ENCODE measurements around the gene SLC44A3. TPM values are rescaled to one million over a fixed set of nuclear protein-coding genes. Genes with fewer than 3 reads are reported as not detected.

The SLC44A3 gene
- polyA plus RNA-seq, 1 donor from 2014 or later = not detected

- peaks cover 5% of the 10 kb centered on the region for H3K36me3 ChIP-seq (ENCODE audit: insufficient read depth, low read length)
Observed at GRCh38 chr1:94899756-94900155, 79.6 kb downstream of the SLC44A3 start.

GRCh38 chr1:94901841-94902240 lies 81.7 kb downstream of the SLC44A3 start:
- Histone ChIP-seq H3K4me3 (ENCODE audit: low read length) (no peak overlapping the region), H3K9ac (ENCODE audit: low read length) (no peak overlapping the region), H3K36me3 (ENCODE audit: insufficient read depth, low read length) (peaks cover 5% of the 10 kb centered on the region), H3K27me3 (ENCODE audit: insufficient read depth, low read depth, low read length) (no peaks in the 10 kb centered on the region), H4K20me1 (ENCODE audit: insufficient read depth) (no peaks in the 10 kb centered on the region), H3F3A (ENCODE audit: insufficient read depth, low read length, poor library complexity, severe bottlenecking) (no peaks in the 10 kb centered on the region), H3K79me2 (replicated peaks; ENCODE audit: insufficient read depth, low read length) (peaks cover 25% of the 10 kb centered on the region), H3K4me2 (ENCODE audit: low read length) (no peak overlapping the region), H3K9me2 (ENCODE audit: insufficient read depth, low read length) (no peaks in the 10 kb centered on the region), H3K9me3 (ENCODE audit: low read length) (no peaks in the 10 kb centered on the region), H2AFZ (ENCODE audit: low read depth, low read length) (no peak overlapping the region), H3K27ac (ENCODE audit: low read length) (no peak overlapping the region)
- TF ChIP-seq EZH2 (IDR thresholded peaks at IDR 0.05; ENCODE audit: borderline replicate concordance, insufficient read depth, low read length, poor library complexity, severe bottlenecking) (no peak), SMC3 (conservative IDR thresholded peaks at IDR 0.05; ENCODE audit: poor library complexity) (no peak), MXI1 (conservative IDR thresholded peaks at IDR 0.05; ENCODE audit: poor library complexity, severe bottlenecking) (no peak), REST (IDR thresholded peaks at IDR 0.05; ENCODE audit: borderline replicate concordance) (no peak), EP300 (conservative IDR thresholded peaks at IDR 0.05; ENCODE audit: poor library complexity, severe bottlenecking) (no peak), RAD21 (conservative IDR thresholded peaks at IDR 0.05) (no peak), TAF1 (IDR thresholded peaks at IDR 0.05; ENCODE audit: low read depth) (no peak)

More at GRCh38 chr1:94899756-94900155, 79.6 kb downstream of the SLC44A3 start:
- H3K4me2 ChIP-seq (ENCODE audit: low read length) = no peak overlapping the region
- H2AFZ ChIP-seq (ENCODE audit: low read depth, low read length) = no peak overlapping the region
- H3K9me2 ChIP-seq (ENCODE audit: insufficient read depth, low read length) = no peaks in the 10 kb centered on the region
- no peak overlapping the region for H3K9ac ChIP-seq (ENCODE audit: low read length)
- no peaks in the 10 kb centered on the region for H4K20me1 ChIP-seq (ENCODE audit: insufficient read depth)
- H3F3A ChIP-seq (ENCODE audit: insufficient read depth, low read length, poor library complexity, severe bottlenecking) = no peaks in the 10 kb centered on the region
- H3K27me3 ChIP-seq (ENCODE audit: insufficient read depth, low read depth, low read length) = no peaks in the 10 kb centered on the region
- no peak for TF ChIP-seq POLR2AphosphoS5 (IDR thresholded peaks at IDR 0.05)
- TF ChIP-seq EZH2 (IDR thresholded peaks at IDR 0.05; ENCODE audit: borderline replicate concordance, insufficient read depth, low read length, poor library complexity, severe bottlenecking) = no peak
- TF ChIP-seq MXI1 (conservative IDR thresholded peaks at IDR 0.05; ENCODE audit: poor library complexity, severe bottlenecking) = no peak
- TF ChIP-seq EP300 (conservative IDR thresholded peaks at IDR 0.05; ENCODE audit: poor library complexity, severe bottlenecking) = no peak
- no peak for TF ChIP-seq SMC3 (conservative IDR thresholded peaks at IDR 0.05; ENCODE audit: poor library complexity)
- no peak for TF ChIP-seq CTCF (IDR thresholded peaks at IDR 0.05; ENCODE audit: poor library complexity, severe bottlenecking)
- no peak for TF ChIP-seq TAF1 (IDR thresholded peaks at IDR 0.05; ENCODE audit: low read depth)
- TF ChIP-seq RAD21 (conservative IDR thresholded peaks at IDR 0.05) = no peak
- no peak for TF ChIP-seq REST (IDR thresholded peaks at IDR 0.05; ENCODE audit: borderline replicate concordance)
- H3K27ac ChIP-seq (ENCODE audit: low read length) = no peak overlapping the region
- no peak overlapping the region for H3K4me3 ChIP-seq (ENCODE audit: low read length)
- peaks cover 6% of the 10 kb centered on the region for H3K79me2 ChIP-seq (replicated peaks; ENCODE audit: insufficient read depth, low read length)
- H3K9me3 ChIP-seq (ENCODE audit: low read length) = no peaks in the 10 kb centered on the region
